ENCODE data around the gene ZNF700.
A peak's percentile ranks its signal among the peaks of the same experiment; 100 is the strongest.

Gene ZNF700

DNA sequence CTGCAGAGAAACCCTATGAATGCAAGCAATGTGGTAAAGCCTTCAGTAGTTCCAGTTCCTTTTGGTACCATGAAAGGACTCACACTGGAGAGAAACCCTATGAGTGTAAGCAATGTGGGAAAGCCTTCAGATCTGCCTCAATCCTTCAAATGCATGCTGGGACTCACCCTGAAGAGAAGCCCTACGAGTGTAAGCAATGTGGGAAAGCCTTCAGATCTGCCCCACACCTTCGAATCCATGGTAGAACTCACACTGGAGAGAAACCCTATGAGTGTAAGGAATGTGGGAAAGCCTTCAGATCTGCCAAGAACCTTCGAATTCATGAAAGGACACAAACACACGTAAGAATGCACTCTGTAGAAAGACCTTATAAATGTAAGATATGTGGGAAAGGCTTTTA, 54.6 kb downstream of the ZNF700 start:
- Histone ChIP-seq H3K9me3 (peaks cover 0 to 70% (median 50%) of the 10 kb centered on the region in 3 donors), H3K27ac (no peak overlapping the region), H3K36me3 (peaks cover 37 to 50% (median 47%) of the 10 kb centered on the region in 3 donors), H3K4me1 (no peaks in the 10 kb centered on the region), H3K27me3 (no peaks in the 10 kb centered on the region), H3K4me3 (no peak overlapping the region)
- no peak for DNase-seq
- TF ChIP-seq, protein P1, sequence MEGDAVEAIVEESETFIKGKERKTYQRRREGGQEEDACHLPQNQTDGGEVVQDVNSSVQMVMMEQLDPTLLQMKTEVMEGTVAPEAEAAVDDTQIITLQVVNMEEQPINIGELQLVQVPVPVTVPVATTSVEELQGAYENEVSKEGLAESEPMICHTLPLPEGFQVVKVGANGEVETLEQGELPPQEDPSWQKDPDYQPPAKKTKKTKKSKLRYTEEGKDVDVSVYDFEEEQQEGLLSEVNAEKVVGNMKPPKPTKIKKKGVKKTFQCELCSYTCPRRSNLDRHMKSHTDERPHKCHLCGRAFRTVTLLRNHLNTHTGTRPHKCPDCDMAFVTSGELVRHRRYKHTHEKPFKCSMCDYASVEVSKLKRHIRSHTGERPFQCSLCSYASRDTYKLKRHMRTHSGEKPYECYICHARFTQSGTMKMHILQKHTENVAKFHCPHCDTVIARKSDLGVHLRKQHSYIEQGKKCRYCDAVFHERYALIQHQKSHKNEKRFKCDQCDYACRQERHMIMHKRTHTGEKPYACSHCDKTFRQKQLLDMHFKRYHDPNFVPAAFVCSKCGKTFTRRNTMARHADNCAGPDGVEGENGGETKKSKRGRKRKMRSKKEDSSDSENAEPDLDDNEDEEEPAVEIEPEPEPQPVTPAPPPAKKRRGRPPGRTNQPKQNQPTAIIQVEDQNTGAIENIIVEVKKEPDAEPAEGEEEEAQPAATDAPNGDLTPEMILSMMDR (IDR thresholded peaks at IDR 0.05): no peak
- intact Hi-C loops (cut with DNase I; ENCODE audit: low total_unique reads): no loop called here

DNA sequence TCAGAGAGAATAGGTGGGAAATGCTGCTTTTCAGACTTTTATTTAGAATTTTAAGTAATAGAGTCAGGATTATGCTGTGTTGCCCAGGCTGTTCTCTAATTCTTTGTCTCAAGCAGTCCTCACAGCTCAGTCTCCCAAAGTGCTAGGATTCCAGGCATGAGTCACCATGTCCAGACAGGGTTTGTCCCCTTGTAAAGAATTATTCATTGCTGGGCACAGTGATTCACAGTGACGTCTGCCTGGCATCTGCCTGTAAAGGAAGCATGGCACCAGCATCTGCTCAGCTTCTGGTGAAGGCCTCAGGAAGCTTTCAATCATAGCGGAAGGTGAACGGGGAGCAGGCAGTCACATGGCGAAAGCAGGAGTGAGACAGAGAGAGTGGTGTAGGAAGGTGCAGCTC, 57.6 kb downstream of the ZNF700 start:
- no peak for DNase-seq
- Histone ChIP-seq H3K9me3 (peaks cover 0 to 51% (median 43%) of the 10 kb centered on the region in 3 donors), H3K27me3 (no peaks in the 10 kb centered on the region), H3K36me3 (peaks cover 26 to 39% (median 28%) of the 10 kb centered on the region in 3 donors), H3K4me3 (no peak overlapping the region), H3K4me1 (no peaks in the 10 kb centered on the region), H3K27ac (no peak overlapping the region)
- intact Hi-C loops (cut with DNase I; ENCODE audit: low total_unique reads): no loop called here
- TF ChIP-seq, protein P1 (IDR thresholded peaks at IDR 0.05): no peak

DNA sequence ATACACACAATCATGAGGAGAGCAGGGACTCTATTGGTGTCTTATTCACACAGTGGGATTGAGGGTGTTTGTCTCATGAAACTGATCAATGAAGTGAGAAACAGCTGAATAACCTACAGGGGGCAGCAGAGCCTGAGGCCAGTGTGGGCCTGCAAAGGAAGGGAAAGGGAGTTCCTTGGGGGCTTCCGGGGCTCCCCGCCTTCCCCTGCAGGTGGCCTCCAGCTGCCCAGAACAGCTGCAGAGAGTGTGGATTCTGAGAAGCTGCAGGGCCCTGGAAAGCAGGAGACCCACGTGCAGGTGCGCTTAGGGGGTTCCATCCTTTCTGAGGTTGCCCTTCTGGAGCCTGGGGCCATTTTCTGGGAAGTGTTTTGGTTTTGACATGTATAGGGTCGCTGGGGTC, 60.1 kb downstream of the ZNF700 start:
- H3K4me3 ChIP-seq: no peak overlapping the region
- H3K9me3 ChIP-seq: peaks cover 0 to 26% (median 18%) of the 10 kb centered on the region in 3 donors
- no peak for DNase-seq
- intact Hi-C loops (cut with DNase I; ENCODE audit: low total_unique reads): loop anchor here (5.0 kb wide), 1 partner anchor 188 kb away; the partner anchor contains the start of gene ZNF491
- H3K36me3 ChIP-seq: peaks cover 1 to 15% (median 3%) of the 10 kb centered on the region in 3 donors
- H3K27me3 ChIP-seq: no peaks in the 10 kb centered on the region
- TF ChIP-seq, protein P1 (IDR thresholded peaks at IDR 0.05): no peak
- no peak overlapping the region for H3K27ac ChIP-seq
- no peaks in the 10 kb centered on the region for H3K4me1 ChIP-seq

DNA sequence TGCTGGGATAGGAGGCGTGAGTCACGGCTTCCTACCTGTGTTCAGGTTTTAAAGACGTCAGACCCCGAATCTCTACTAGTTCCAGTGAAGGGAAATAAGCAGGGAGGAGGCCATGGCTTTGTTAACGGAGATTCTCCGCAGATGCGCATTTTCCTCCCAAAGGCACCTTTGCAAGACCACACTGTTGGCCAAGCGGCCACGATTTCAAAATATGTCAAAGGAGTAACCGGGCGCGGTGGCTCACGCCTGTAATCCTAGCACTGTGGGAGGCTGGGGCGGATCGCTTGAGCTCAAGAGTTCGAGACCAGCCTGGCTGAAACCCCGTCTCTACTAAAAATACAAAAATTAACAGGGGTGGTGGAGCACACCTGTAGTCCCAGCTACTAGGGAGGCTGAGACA, 61.8 kb downstream of the ZNF700 start:
- H3K27me3 ChIP-seq: no peaks in the 10 kb centered on the region
- H3K4me3 ChIP-seq: no peak overlapping the region
- no peak overlapping the region for H3K27ac ChIP-seq

DNA sequence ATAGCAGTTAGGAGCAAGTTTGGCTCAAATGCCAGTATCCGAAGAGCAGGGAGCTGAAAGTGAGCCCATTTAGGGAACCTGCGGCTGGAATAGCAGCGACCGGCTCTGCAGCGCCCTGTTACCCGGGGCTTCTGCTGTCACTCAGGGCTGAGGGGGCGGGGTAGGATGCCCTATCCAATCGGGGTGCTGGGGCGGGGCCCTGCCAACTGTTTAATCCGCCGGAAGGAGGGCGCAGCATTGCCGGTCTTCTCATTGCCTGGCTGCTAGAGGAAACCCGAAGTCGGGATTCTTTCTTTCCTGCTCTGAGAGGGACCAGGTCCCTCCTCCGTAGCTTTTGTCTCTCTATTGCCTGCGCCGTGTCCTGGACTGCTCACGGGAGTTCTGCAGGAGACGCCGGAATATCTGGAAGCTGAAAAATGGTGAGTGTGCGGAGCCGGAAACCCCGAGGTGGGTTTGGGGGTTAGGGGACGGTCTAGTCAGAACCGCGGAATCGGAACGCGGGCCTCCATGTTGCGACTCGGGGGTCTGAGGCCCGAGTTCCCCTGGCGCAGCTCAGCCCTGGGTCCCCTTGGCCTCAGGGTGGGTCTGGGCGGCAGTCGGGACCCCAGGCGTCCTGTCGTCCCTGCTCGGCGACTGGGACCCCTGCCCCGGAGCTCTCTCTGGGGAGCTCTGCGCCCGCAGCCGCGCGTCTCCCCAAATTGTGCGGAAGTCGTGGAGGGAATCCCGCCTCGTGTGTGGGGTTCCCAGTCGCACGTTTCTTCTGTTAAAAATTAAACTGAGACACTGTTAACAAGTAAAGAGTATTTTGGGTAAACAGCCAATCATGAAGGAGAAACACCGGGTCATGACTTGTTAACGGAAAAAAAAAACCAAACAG, 62.7 kb downstream of the ZNF700 start:
- Histone ChIP-seq H3K4me3 (peak overlapping the region; percentile 69 to 79), H3K27me3 (no peaks in the 10 kb centered on the region), H3K4me1 (no peaks in the 10 kb centered on the region), H3K27ac (peak overlapping the region; percentile 81 to 86), H3K9me3 (peaks cover 0 to 2% (median 0%) of the 10 kb centered on the region in 3 donors), H3K36me3 (no peaks in the 10 kb centered on the region)
- peak; percentile 98 to 99 for DNase-seq
- TF ChIP-seq, protein P1 (IDR thresholded peaks at IDR 0.05): peak in 1 of 2 experiments; percentile 13
- intact Hi-C loops (cut with DNase I; ENCODE audit: low total_unique reads): loop anchor here (2.0 to 5.0 kb wide), 3 partner anchors 23 to 190 kb away; partner anchors contain the start of genes ZNF491 and ZNF763

More for the DNA sequence above, 61.8 kb downstream of the ZNF700 start:
- peaks cover 0 to 9% (median 5%) of the 10 kb centered on the region in 3 donors for H3K9me3 ChIP-seq
- no peaks in the 10 kb centered on the region for H3K4me1 ChIP-seq
- no peak for DNase-seq
- TF ChIP-seq, protein P1 (IDR thresholded peaks at IDR 0.05): no peak
- H3K36me3 ChIP-seq: no peaks in the 10 kb centered on the region
- intact Hi-C loops (cut with DNase I; ENCODE audit: low total_unique reads): loop anchor here (2.0 to 5.0 kb wide), 2 partner anchors 60 to 189 kb away; partner anchors contain the start of gene ZNF491
